Measurements from ENCODE around the gene RALGAPA1.

DNA sequence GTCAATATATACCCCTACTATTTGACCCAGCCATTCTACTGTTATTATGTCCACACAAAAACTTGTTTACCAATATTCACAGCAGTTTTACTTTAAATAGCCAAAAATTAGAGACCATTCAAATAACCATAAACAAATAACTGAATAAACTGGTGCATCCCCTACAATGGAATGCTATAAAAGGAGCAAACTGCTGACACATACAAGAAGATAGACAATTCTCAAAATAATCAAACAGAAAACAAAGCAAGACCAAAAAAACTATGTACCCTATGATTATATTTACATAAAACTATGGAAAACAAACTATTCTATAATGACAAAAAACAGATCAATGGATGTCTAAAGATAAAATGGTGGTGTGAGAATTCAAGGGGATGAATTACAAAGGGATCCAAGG, 54.4 kb downstream of the RALGAPA1 start:
- TF ChIP-seq, protein P1, sequence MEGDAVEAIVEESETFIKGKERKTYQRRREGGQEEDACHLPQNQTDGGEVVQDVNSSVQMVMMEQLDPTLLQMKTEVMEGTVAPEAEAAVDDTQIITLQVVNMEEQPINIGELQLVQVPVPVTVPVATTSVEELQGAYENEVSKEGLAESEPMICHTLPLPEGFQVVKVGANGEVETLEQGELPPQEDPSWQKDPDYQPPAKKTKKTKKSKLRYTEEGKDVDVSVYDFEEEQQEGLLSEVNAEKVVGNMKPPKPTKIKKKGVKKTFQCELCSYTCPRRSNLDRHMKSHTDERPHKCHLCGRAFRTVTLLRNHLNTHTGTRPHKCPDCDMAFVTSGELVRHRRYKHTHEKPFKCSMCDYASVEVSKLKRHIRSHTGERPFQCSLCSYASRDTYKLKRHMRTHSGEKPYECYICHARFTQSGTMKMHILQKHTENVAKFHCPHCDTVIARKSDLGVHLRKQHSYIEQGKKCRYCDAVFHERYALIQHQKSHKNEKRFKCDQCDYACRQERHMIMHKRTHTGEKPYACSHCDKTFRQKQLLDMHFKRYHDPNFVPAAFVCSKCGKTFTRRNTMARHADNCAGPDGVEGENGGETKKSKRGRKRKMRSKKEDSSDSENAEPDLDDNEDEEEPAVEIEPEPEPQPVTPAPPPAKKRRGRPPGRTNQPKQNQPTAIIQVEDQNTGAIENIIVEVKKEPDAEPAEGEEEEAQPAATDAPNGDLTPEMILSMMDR (conservative IDR thresholded peaks at IDR 0.05 in 1 of 2, IDR thresholded peaks at IDR 0.05 in 1 of 2; ENCODE audit: low read depth in 1 of 2, low read length in 2 of 2) = no peak
- TF ChIP-seq EZH2 (IDR thresholded peaks at IDR 0.05; ENCODE audit: low read length, missing control alignments) = no peak

All from fibroblast of lung (primary cell).